Effector CD4-positive, alpha-beta T cell (primary cell): ENCODE measurements around the gene SFXN3.

Experiments
- DNase-seq: peaks from one replicate; pipeline ENCODE4 v3.0.0-alpha.2; 2020

The SFXN3 gene

GRCh38 chr10:101080933-101081931, 50.2 kb downstream of the SFXN3 start:
- DNase-seq = no peak

GRCh38 chr10:101085846-101086245, 54.8 kb downstream of the SFXN3 start:
- no peak for DNase-seq

GRCh38 chr10:101087376-101087775, 56.3 kb downstream of the SFXN3 start:
- DNase-seq = no peak

- no peak for DNase-seq
These were observed 56.9 kb downstream of the SFXN3 start for GRCh38 chr10:101087965-101088364.

GRCh38 chr10:101089520-101090299, 58.7 kb downstream of the SFXN3 start:
- no peak for DNase-seq

GRCh38 chr10:101090597-101090996, 59.6 kb downstream of the SFXN3 start:
- no peak for DNase-seq
